HG02884 (cell line): ENCODE data around the gene FGA.

Source experiments
- ATAC-seq: cut with Tn5 transposase; IDR thresholded peaks from one replicate; pipeline ENCODE4 v1.9.1; 2021; ENCODE audit warnings: mild to moderate bottlenecking, moderate library complexity; ENCODE audit not compliant: unreplicated experiment

Gene FGA

GRCh38 chr4:154583230-154583629 lies 7.3 kb downstream of the FGA start:
- ATAC-seq = no peak

DNA sequence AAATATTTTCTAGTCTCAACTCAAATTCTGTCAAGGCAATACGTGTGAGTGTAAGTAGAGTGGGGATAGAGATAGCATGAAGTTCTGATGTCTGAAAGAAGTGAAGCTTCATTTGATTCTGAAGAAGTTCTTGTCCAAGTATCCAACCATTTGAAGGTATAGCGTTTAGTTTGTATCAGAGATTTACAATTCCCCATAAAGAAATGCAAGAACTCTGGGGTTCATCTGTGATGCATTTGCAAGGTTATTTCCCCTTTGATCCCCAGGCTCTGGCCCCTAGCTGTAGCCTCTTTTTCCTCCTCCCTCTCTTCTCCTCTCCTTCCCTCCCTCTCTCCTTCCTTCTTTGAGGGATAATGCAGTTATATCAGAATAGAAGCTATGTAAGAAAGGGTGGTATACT lies 7.8 kb downstream of the FGA start:
- ATAC-seq = no peak

DNA sequence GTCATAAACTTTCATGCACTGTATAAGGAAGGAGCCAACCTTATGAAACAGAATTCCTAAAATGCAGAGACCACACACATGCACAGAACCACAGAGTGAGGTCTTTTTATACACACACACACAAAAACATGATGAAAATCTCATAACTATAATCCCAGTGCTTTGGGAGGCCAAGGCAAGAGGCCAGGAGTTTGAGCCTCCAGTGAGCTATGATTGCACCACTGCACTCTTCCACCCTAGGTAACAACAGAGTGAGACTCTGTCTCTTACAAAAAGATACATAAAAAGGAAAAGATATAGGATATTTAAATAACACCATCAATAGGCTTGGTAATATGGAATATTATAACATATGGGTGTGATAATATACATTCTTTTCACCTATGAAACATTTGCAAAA lies 10.6 kb downstream of the FGA start:
- no peak for ATAC-seq

- ATAC-seq = no peak
Measured at GRCh38 chr4:154578919-154579318, 11.6 kb downstream of the FGA start.

DNA sequence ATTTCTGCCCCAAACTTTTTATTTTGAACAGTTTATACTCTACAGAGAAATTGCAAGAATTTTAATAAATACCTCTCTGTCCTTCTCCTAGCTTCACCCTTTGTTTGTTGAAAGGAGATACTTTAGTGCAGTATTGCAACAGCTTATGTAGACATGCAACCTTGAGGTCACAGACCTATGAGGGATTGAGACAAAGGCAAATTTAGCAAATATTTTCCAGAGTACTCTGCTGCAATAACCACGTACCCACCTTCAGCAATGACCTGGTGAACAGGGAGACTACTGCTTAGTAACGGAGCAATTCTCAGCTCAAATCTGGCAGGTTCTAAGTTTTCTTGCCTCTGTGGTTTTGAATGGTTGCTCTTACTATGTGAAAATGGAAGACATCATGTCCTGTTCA lies 13.2 kb downstream of the FGA start:
- ATAC-seq = no peak

DNA sequence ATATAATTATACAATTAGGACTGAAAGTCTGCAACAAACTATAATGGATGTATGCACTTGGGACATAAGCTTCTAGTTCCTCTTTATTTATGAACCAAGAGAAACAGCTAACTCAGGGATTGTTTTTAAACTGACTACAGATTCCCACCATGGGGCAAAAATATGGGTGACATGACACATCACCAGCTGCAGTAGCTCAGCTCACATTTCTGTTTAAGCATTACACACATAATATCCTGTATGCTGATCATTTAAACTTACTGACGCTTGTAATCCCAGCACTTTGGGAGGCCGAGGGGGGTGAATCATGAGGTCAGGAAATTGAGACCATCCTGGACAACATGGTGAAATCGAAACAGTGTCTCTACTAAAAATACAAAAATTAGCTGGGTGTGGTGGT lies 16.2 kb downstream of the FGA start:
- no peak for ATAC-seq

DNA sequence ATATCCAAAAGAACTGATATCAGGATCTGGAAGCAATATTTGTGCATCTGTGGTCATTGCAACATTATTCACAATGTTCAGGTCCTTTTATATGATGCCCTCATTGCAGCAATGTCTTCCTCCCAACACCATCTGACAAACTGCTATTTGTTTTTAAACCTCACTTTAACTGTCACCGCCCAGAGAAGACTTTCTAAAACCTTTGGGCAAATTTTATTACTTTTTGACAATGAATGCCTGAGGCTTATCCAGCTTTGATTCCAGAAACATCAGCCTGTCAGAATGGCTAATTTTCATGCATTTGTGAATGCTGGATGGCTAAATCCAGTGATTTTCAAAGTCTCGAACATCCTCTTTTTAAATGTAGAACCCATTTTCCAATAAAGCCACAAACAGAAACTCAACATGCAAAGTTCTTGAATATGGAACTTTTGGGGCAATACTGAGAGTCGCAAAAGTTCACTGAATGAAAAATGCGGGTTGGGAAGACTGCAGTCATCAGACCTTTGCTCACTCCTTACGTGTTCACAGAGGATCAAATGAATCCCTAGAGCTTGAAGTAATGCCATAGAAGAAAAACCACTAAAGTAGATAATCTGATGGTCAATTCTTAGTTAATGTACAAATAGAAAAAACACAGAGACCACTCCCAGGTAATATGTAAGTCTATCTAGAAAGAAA lies 17.2 kb downstream of the FGA start:
- no peak for ATAC-seq

DNA sequence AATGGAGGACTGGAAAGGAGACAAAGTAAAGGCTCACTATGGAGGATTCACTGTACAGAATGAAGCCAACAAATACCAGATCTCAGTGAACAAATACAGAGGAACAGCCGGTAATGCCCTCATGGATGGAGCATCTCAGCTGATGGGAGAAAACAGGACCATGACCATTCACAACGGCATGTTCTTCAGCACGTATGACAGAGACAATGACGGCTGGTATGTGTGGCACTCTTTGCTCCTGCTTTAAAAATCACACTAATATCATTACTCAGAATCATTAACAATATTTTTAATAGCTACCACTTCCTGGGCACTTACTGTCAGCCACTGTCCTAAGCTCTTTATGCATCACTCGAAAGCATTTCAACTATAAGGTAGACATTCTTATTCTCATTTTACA lies 21.0 kb downstream of the FGA start:
- ATAC-seq = no peak

DNA sequence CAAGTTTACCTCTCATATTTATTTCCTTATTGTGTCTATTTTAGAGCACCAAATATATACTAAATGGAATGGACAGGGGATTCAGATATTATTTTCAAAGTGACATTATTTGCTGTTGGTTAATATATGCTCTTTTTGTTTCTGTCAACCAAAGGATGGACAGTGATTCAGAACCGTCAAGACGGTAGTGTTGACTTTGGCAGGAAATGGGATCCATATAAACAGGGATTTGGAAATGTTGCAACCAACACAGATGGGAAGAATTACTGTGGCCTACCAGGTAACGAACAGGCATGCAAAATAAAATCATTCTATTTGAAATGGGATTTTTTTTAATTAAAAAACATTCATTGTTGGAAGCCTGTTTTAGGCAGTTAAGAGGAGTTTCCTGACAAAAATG lies 21.5 kb downstream of the FGA start:
- no peak for ATAC-seq

- ATAC-seq = no peak
Measured at GRCh38 chr4:154566639-154567204, 23.8 kb downstream of the FGA start.

GRCh38 chr4:154565704-154566103 lies 24.8 kb downstream of the FGA start:
- ATAC-seq = no peak

DNA sequence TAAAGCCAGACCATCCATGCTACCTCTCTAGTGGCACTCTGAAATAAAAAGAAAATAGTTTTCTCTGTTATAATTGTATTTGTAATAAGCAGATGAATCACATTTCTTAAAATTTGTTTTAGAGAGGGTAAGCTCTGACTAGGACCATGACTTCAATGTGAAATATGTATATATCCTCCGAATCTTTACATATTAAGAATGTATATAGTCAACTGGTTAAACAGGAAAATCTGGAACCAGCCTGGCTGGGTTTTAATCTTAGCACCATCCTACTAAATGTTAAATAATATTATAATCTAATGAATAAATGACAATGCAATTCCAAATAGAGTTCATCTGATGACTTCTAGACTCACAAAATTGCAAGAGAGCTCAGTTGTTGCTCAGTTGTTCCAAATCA lies 26.2 kb downstream of the FGA start:
- no peak for ATAC-seq

- no peak for ATAC-seq
Measured at GRCh38 chr4:154562697-154563254, 27.8 kb downstream of the FGA start, which contains the start of gene FGB. Gene FGB (plus strand): TSS chr4:154563011. CDS start chr4:154563019, 8 bp downstream.

DNA sequence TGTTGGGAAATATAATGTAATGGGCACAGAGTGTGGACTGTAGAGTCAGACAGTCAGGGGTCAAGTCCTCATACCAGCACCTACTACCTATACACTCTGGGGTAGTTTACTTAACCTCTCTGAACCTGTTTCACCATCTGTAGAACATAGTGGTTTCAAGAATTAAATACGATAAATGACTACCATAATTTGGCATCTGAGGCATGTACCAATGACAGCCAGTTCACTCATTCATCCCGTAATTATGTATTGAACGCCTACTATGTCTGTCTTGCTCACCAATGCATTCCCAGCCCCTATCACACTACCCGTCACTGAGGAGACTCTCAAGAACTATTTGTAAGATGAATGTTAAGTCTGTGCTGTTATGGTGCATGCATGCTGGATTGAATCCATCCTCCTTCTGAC lies 29.7 kb downstream of the FGA start:
- ATAC-seq = no peak

DNA sequence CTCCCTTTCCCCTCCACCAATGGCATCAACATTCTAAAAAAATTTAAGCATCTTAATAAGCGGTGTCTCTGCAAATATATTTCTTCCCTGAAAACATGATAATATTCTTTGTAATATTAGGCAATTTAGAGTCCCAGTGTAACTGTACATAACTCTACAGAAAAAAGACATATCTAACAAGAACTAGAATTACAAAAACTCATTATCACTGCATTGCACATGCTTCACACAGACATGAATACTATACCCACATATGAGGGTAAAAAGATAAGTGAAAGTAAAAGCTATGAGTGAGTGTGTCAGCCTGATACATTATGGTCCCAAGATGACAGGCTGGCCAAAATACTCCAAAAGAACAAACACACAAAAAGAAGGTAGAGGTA lies 30.1 kb downstream of the FGA start:
- ATAC-seq = no peak

DNA sequence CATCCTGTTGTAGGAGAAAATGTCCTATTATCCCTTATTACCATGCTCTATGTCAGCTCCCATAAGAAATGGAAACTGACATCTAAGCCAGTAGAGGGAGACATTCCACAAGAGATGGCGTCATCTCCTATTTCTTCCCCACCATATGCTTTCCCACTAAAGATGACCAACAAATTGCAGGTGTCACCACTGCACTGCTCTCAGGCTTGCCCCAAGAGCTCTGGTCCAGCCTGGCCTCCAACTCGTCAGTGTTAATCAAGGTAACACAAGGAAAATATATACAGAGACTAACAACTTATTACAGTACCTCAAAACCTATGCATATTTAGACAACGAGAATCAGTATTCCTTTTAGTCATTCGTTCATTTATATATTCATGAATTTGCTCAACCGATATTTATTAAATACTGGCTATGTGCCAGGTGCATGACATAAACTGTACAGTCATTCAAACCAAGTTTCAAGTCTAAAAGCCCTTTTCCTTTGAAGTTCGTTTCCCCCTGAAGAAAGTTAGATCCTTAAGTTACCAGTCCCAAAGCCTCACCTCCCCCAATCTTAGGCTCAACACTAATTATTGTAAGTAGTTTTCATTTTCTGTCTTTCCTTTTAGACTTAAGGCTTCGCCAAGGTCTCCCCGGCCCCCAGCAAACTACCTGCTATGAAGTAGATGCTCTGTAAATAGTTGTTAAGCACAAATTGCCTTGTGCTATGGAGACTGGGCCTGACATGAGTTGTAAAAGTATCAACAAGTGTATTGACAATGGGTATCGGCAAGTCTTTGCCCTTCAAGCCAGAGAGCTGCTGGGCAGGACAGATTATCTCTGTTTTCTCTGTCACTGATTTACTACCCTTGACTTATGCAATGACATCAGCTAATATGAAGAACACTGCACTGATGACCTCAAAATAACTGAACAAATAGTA lies 30.8 kb downstream of the FGA start:
- peak; percentile 86 for ATAC-seq

DNA sequence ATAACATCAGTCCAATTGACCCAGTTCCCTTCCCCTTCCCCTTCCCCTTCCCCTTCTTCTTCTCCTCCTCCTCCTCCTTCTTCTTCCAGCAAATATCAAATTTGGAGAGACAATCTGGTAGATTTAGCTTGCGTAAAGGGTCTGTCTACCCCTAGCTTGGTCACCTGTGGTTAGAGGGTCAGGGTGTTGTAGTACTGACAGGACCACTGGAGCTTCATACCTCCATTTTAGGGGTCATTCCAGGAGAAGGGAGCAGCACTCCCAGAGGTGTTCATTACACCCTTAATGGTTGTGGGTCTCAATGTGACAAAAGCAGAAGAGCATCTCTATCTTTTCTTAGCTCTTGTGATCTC lies 31.4 kb downstream of the FGA start:
- peak; percentile 26 for ATAC-seq

- ATAC-seq = peak; percentile 50
Measured at GRCh38 chr4:154551872-154552686, 38.5 kb downstream of the FGA start.

DNA sequence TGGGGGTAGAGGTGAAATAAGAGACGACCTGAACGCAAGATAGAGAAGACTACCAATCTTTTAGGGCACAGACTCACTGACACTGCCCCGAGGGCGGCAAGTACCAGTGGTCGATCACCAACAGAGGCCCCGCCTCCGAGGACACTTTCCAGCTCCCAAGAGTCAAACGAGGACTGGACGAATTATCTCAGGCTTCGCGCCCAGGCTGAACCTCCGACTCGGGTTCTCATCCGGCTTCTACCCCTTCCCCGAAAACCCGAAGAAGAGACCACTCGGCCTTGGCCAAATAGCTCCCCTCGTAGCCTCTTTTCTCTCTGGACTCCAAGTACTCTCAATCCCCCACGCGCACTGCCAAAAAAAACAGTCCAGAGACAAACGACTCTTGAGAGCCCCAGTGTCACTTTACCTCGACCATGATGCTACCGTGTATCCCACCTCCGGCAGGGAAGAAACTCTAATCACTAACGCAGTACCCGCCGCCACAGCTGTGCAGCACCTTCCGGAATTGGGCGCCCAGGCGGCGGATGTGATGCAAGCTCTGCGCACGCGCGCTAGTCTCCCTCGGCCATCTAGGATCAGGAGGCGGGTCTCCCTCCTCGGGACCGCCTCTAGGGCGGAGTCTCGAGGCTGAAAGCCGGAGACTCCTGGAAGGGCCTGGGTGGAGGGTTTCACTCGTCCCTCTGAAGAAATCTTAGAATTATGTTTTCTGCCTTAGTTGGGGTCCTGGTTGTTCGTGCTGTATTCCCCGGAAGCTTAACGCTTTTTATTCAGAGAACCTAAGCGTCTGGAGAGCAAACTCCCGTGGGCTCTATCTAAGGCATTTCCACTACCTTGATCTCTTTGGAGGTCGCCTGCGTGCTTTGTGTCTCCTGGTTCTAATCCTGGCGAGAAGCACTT lies 40.4 kb downstream of the FGA start, which contains the start of gene PLRG1:
TSS of gene PLRG1 (minus strand) at position 507 of the 897 bp plus-strand sequence. CDS start at position 415, 92 bp downstream.
- ATAC-seq = peak; percentile 97

DNA sequence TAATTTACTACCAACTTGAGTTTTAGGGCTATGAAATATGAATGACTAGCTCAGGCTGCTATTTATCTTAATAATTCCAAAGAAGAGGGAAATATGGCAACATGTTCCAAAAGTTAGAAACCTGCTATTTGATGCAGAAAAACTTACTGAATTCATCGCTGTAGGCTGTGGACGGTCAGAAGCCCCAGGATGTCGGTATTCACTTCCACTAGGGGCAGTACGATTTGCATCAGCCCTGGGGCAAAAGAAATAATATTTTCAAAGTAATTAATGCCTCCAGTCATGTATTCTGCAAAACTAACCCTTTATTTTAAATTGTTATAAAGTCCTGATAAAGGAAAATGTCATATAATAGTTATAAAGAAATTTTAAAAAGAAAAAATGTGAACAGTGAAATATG lies 44.9 kb downstream of the FGA start:
- no peak for ATAC-seq
